CD14-positive monocyte (primary cell): ENCODE results near the gene FOXJ3. TPM values are rescaled to one million over a fixed set of nuclear protein-coding genes. Genes with fewer than 3 reads are reported as not detected.

ENCODE experiments used
- DNase-seq, 3 donors: peaks; one replicate each; pipeline ENCODE4 v3.0.0-alpha.2; 2011 to 2022
- H2AFZ ChIP-seq: 2 replicates; pipeline ENCODE4 v1.6.0; 2012; ENCODE audit warnings: mild to moderate bottlenecking, low read depth, low read length, inconsistent platforms; ENCODE audit not compliant: insufficient read depth, poor library complexity, severe bottlenecking
- H3K27ac ChIP-seq, 2 donors: 1 replicate in 1 of 2; 2 replicates in 1 of 2; pipeline ENCODE4 v1.5.1; 2012 to 2013; ENCODE audit warnings: low read length in 2 of 2, control low read depth in 1 of 2, inconsistent platforms in 1 of 2, low read depth in 1 of 2, mild to moderate bottlenecking in 1 of 2
- H3K27me3 ChIP-seq, 2 donors: one replicate each; pipeline versions ENCODE4 v1.6.0 to v1.6.1; 2011 to 2013; ENCODE audit warnings: low read length in 2 of 2; ENCODE audit not compliant: control insufficient read depth in 2 of 2, insufficient read depth in 2 of 2
- H3K36me3 ChIP-seq, 2 donors: replicated peaks in 1 of 2; 1 replicate in 1 of 2; 2 replicates in 1 of 2; pipeline versions ENCODE4 v1.5.1 to v1.6.1; 2012 to 2013; ENCODE audit warnings: low read length in 2 of 2, control low read depth in 1 of 2, inconsistent platforms in 1 of 2, mild to moderate bottlenecking in 1 of 2; ENCODE audit not compliant: insufficient read depth in 2 of 2, control insufficient read depth in 1 of 2
- H3K4me1 ChIP-seq, 2 donors: 1 replicate in 1 of 2; 2 replicates in 1 of 2; pipeline versions ENCODE4 v1.5.1 to v1.6.1; 2012 to 2013; ENCODE audit warnings: low read length in 2 of 2, control low read depth in 1 of 2, inconsistent platforms in 1 of 2, mild to moderate bottlenecking in 1 of 2, moderate library complexity in 1 of 2; ENCODE audit not compliant: insufficient read depth in 2 of 2, control insufficient read depth in 1 of 2
- H3K4me2 ChIP-seq: replicated peaks from 2 replicates; pipeline ENCODE3; 2012; ENCODE audit warnings: low read length, moderate library complexity, mild to moderate bottlenecking; ENCODE audit not compliant: poor library complexity, severe bottlenecking; ENCODE audit errors: extremely low read depth
- H3K4me3 ChIP-seq, 3 experiments: fragments of 200-600 bp in 1 of 3; sonication (generic) in 1 of 3; replicated peaks in 1 of 3; 1 replicate in 2 of 3; 2 replicates in 1 of 3; pipeline ENCODE4 v1.5.1; 2011 to 2013; ENCODE audit warnings: low read length in 3 of 3, mild to moderate bottlenecking in 3 of 3, control low read depth in 2 of 3, low read depth in 2 of 3, inconsistent platforms in 1 of 3, moderate library complexity in 1 of 3
- H3K79me2 ChIP-seq: 2 replicates; pipeline ENCODE4 v1.6.0; 2012; ENCODE audit warnings: mild to moderate bottlenecking, control low read depth, inconsistent platforms, low read length, moderate library complexity; ENCODE audit not compliant: insufficient read depth
- H3K9ac ChIP-seq: 2 replicates; pipeline ENCODE4 v1.6.0; 2017; ENCODE audit warnings: low read length, mild to moderate bottlenecking; ENCODE audit not compliant: insufficient read depth, poor library complexity, severe bottlenecking
- H3K9me3 ChIP-seq, 2 donors: replicated peaks in 1 of 2; 1 replicate in 1 of 2; 2 replicates in 1 of 2; pipeline versions ENCODE4 v1.5.1 to v1.6.1; 2012 to 2013; ENCODE audit warnings: low read length in 2 of 2, control low read depth in 1 of 2; ENCODE audit not compliant: control insufficient read depth in 1 of 2, insufficient read depth in 1 of 2
- H4K20me1 ChIP-seq: 2 replicates; pipeline ENCODE4 v1.6.0; 2012; ENCODE audit warnings: mild to moderate bottlenecking, low read length, control low read depth, moderate library complexity; ENCODE audit not compliant: insufficient read depth
- H3K27ac Mint-ChIP-seq, 7 donors: one replicate each; pipeline ENCODE4 v1.8.0; 2020; ENCODE audit warnings: mild to moderate bottlenecking in 7 of 7, mixed read lengths in 7 of 7, moderate library complexity in 6 of 7, inconsistent platforms in 2 of 7
- H3K27me3 Mint-ChIP-seq, 3 donors: one replicate each; pipeline ENCODE4 v1.8.0; 2021 to 2022; ENCODE audit warnings: low read depth in 3 of 3, mild to moderate bottlenecking in 3 of 3, mixed read lengths in 3 of 3, moderate library complexity in 3 of 3, inconsistent platforms in 1 of 3
- H3K36me3 Mint-ChIP-seq, 2 donors: one replicate each; pipeline ENCODE4 v1.8.0; 2020; ENCODE audit warnings: mixed read lengths in 2 of 2, inconsistent platforms in 1 of 2, mild to moderate bottlenecking in 1 of 2
- H3K4me1 Mint-ChIP-seq: one replicate; pipeline ENCODE4 v1.8.0; 2020; ENCODE audit warnings: mild to moderate bottlenecking, mixed read lengths
- H3K4me3 Mint-ChIP-seq, 2 donors: one replicate each; pipeline ENCODE4 v1.8.0; 2020; ENCODE audit warnings: mild to moderate bottlenecking in 2 of 2, mixed read lengths in 2 of 2, moderate library complexity in 1 of 2
- H3K9me3 Mint-ChIP-seq, 7 donors: one replicate each; pipeline ENCODE4 v1.8.0; 2020 to 2022; ENCODE audit warnings: mixed read lengths in 7 of 7, mild to moderate bottlenecking in 6 of 7, moderate library complexity in 6 of 7, inconsistent platforms in 2 of 7
- WGBS: methylation state at CpG from one replicate; pipeline ENCODE4 v1.1.5; 2013; ENCODE audit warnings: missing lambda C conversion rate; ENCODE audit not compliant: insufficient coverage; 5-methylcytosine and 5-hydroxymethylcytosine counted together
- intact Hi-C, 2 donors: fragments of 100-400 bp; cut with micrococcal nuclease; formaldehyde crosslinking; loops; one replicate each; pipeline versions ENCODE4 v1.15.0 to v1.15.1; 2023
- polyA plus RNA-seq, 3 donors: library from polyadenylated mRNA; depleted of rRNA in 1 of 3; unstranded in 2 of 3; stranded (reverse) in 1 of 3; fragments of 300-500 nt in 2 of 3; fragments of >200 nt in 1 of 3; fragmentation: Illumina TruSeq in 2 of 3; gene quantifications; 1 replicate in 2 of 3; 2 replicates in 1 of 3; pipeline ENCODE4 v1.2.3, GENCODE V29; 2012 to 2021
- TF ChIP-seq, protein P1 (sequence below): fragments of 200-600 bp; IDR thresholded peaks from one replicate; pipeline ENCODE4 v1.8.0; 2022; ENCODE audit warnings: antibody characterized with exemption, mild to moderate bottlenecking

FOXJ3 gene
- polyA plus RNA-seq, 3 donors: 10.2 to 18.5 (median 18.4) TPM

- Mint-ChIP-seq H3K4me3 (no peak overlapping the region), H3K36me3 (peaks cover 22 to 33% of the 10 kb centered on the region in 2 donors), H3K4me1 (peaks cover 17% of the 10 kb centered on the region), H3K27ac (peak overlapping the region in 5 of 7 donors; percentile 6 to 60 (median 25)), H3K9me3 (peaks cover 0 to 4% (median 0%) of the 10 kb centered on the region in 7 donors), H3K27me3 (peaks cover 0 to 1% (median 0%) of the 10 kb centered on the region in 3 donors)
- Histone ChIP-seq H3K27me3 (no peaks in the 10 kb centered on the region), H2AFZ (no peak overlapping the region), H3K27ac (no peak overlapping the region), H3K4me3 (no peak overlapping the region), H4K20me1 (peaks cover 49% of the 10 kb centered on the region), H3K4me1 (peaks cover 2 to 13% of the 10 kb centered on the region in 2 donors), H3K4me2 (no peak overlapping the region), H3K9ac (no peak overlapping the region), H3K79me2 (peaks cover 43% of the 10 kb centered on the region), H3K36me3 (peaks cover 8 to 25% of the 10 kb centered on the region in 2 donors), H3K9me3 (no peaks in the 10 kb centered on the region)
- intact Hi-C loops: no loop called here
- WGBS: 14% methylated on average over 2 of the region's 4 CpGs
- TF ChIP-seq, protein P1, sequence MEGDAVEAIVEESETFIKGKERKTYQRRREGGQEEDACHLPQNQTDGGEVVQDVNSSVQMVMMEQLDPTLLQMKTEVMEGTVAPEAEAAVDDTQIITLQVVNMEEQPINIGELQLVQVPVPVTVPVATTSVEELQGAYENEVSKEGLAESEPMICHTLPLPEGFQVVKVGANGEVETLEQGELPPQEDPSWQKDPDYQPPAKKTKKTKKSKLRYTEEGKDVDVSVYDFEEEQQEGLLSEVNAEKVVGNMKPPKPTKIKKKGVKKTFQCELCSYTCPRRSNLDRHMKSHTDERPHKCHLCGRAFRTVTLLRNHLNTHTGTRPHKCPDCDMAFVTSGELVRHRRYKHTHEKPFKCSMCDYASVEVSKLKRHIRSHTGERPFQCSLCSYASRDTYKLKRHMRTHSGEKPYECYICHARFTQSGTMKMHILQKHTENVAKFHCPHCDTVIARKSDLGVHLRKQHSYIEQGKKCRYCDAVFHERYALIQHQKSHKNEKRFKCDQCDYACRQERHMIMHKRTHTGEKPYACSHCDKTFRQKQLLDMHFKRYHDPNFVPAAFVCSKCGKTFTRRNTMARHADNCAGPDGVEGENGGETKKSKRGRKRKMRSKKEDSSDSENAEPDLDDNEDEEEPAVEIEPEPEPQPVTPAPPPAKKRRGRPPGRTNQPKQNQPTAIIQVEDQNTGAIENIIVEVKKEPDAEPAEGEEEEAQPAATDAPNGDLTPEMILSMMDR: no peak
- no peak for DNase-seq
Observed at GRCh38 chr1:42259059-42259738, 75.8 kb downstream of the FOXJ3 start.

GRCh38 chr1:42258218-42258617 lies 76.8 kb downstream of the FOXJ3 start:
- Histone ChIP-seq H3K27ac (no peak overlapping the region), H3K4me1 (peaks cover 2 to 13% of the 10 kb centered on the region in 2 donors), H2AFZ (no peak overlapping the region), H3K27me3 (no peaks in the 10 kb centered on the region), H3K36me3 (peaks cover 5 to 15% of the 10 kb centered on the region in 2 donors), H3K9ac (no peak overlapping the region), H3K79me2 (peaks cover 43% of the 10 kb centered on the region), H4K20me1 (peaks cover 49% of the 10 kb centered on the region), H3K9me3 (no peaks in the 10 kb centered on the region), H3K4me3 (no peak overlapping the region), H3K4me2 (no peak overlapping the region)
- TF ChIP-seq, protein P1: no peak
- WGBS: no CpG with 5 or more reads among the region's 1 CpG
- DNase-seq: no peak
- no peak overlapping the region for H3K4me3 Mint-ChIP-seq
- H3K27ac Mint-ChIP-seq: peak overlapping the region in 1 of 7 donors; percentile 13
- H3K9me3 Mint-ChIP-seq: peaks cover 0 to 4% (median 0%) of the 10 kb centered on the region in 7 donors
- H3K27me3 Mint-ChIP-seq: peaks cover 0 to 1% (median 0%) of the 10 kb centered on the region in 3 donors
- H3K36me3 Mint-ChIP-seq: peaks cover 16 to 25% of the 10 kb centered on the region in 2 donors
- peaks cover 17% of the 10 kb centered on the region for H3K4me1 Mint-ChIP-seq
- intact Hi-C loops: no loop called here
